ENCODE data around the gene EHD1.

DNA sequence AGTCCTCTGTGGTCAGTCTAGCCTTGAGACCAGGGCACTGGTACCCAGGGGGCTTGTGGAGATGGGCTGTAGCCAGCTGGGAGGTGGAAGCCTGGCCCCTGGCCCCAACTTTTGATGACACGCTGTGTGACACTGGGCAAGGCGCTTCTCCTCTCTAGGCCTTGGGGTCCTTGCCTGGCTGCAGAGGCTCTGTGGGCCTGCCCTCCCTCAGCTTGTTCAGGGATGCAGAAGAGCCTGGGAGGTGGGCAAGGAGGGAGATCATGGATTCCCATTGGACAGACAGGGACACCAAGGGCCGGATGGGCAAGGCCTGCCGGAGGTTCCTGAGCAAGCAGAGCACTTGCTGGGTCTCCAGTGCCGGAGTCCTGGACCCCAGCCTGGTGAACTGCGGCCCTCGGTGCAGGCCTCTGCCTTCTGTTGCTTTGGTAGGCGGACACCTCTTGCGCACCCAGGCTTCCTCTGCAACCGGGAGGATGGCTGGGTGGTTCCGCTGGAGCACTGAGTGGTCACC, 44.8 kb upstream of the EHD1 start:
- TF ChIP-seq CTCF (IDR thresholded peaks at IDR 0.05) (no peak), ZFX (IDR thresholded peaks at IDR 0.05; ENCODE audit: borderline replicate concordance) (no peak)

All from 22Rv1 (cell line).